ENCODE data around the gene APBB1IP. TPM values are rescaled to one million over a fixed set of nuclear protein-coding genes. Genes with fewer than 3 reads are reported as not detected.
A peak's percentile ranks its signal among the peaks of the same experiment; 100 is the strongest.

APBB1IP gene
- total and polyA plus RNA-seq, 8 donors = 1.8 to 50.0 (median 2.4) TPM

GRCh38 chr10:26407406-26407969 is 30.7 kb upstream of the APBB1IP start:
- no peaks in the 10 kb centered on the region for H3K36me3 ChIP-seq
- H3K4me3 ChIP-seq = no peak overlapping the region
- TF ChIP-seq CTCF (IDR thresholded peaks at IDR 0.05) = no peak
- no peaks in the 10 kb centered on the region for H3K9me3 ChIP-seq
- DNase-seq (peak in 1 of 4 donors; percentile 53), ATAC-seq (peak; percentile 80)
- H3K27ac ChIP-seq = peak overlapping the region in 1 of 2 donors; percentile 42
- H3K4me1 ChIP-seq = no peaks in the 10 kb centered on the region
- H3K27me3 ChIP-seq = no peaks in the 10 kb centered on the region
- intact Hi-C loops (cut with DNase I) = no loop called here

- no peaks in the 10 kb centered on the region for H3K36me3 ChIP-seq
- H3K9me3 ChIP-seq = no peaks in the 10 kb centered on the region
- ATAC-seq = no peak
- no peaks in the 10 kb centered on the region for H3K27me3 ChIP-seq
- DNase-seq = no peak
- H3K4me3 ChIP-seq = no peak overlapping the region
- TF ChIP-seq CTCF (IDR thresholded peaks at IDR 0.05) = no peak
- H3K27ac ChIP-seq = no peak overlapping the region
- no peaks in the 10 kb centered on the region for H3K4me1 ChIP-seq
- intact Hi-C loops (cut with DNase I) = no loop called here
Measured at GRCh38 chr10:26408858-26409494, 29.2 kb upstream of the APBB1IP start.

- DNase-seq (no peak), ATAC-seq (no peak)
- no peak overlapping the region for H3K4me3 ChIP-seq
- H3K27ac ChIP-seq = no peak overlapping the region
- H3K27me3 ChIP-seq = no peaks in the 10 kb centered on the region
- no peak for TF ChIP-seq CTCF (IDR thresholded peaks at IDR 0.05)
- intact Hi-C loops (cut with DNase I) = no loop called here
- no peaks in the 10 kb centered on the region for H3K36me3 ChIP-seq
- H3K9me3 ChIP-seq = no peaks in the 10 kb centered on the region
- no peaks in the 10 kb centered on the region for H3K4me1 ChIP-seq
Measured at GRCh38 chr10:26410356-26410755, 27.8 kb upstream of the APBB1IP start.

- intact Hi-C loops (cut with DNase I) = no loop called here
- ATAC-seq = no peak
- no peaks in the 10 kb centered on the region for H3K27me3 ChIP-seq
- H3K4me1 ChIP-seq = no peaks in the 10 kb centered on the region
- no peak for DNase-seq
- no peaks in the 10 kb centered on the region for H3K9me3 ChIP-seq
- no peaks in the 10 kb centered on the region for H3K36me3 ChIP-seq
- no peak for TF ChIP-seq CTCF (IDR thresholded peaks at IDR 0.05)
- no peak overlapping the region for H3K27ac ChIP-seq
- no peak overlapping the region for H3K4me3 ChIP-seq
Measured at GRCh38 chr10:26412932-26413331, 25.2 kb upstream of the APBB1IP start.

- intact Hi-C loops (cut with DNase I) = no loop called here
- ATAC-seq = no peak
- no peaks in the 10 kb centered on the region for H3K27me3 ChIP-seq
- H3K4me1 ChIP-seq = no peaks in the 10 kb centered on the region
- no peak overlapping the region for H3K4me3 ChIP-seq
- H3K27ac ChIP-seq = no peak overlapping the region
- DNase-seq = no peak
- no peaks in the 10 kb centered on the region for H3K36me3 ChIP-seq
- H3K9me3 ChIP-seq = no peaks in the 10 kb centered on the region
- no peak for TF ChIP-seq CTCF (IDR thresholded peaks at IDR 0.05)
Measured at GRCh38 chr10:26413375-26413774, 24.8 kb upstream of the APBB1IP start.

Measured in left lung (tissue), 10 donors.